GM10266 (cell line): ENCODE results near the gene TPT1.
"Not testable (repeated sequence)": the region's sequence is repeated elsewhere in the genome, so short reads cannot be mapped to it uniquely, and the experiment has no call there.

ENCODE experiments used
- DNase-seq: peaks from one replicate; pipeline ENCODE4 v3.0.0; 2012; ENCODE audit errors: extremely low spot score
- TF ChIP-seq, protein P1 (sequence below): IDR thresholded peaks from 2 replicates; pipeline ENCODE4 v1.5.1; 2012; ENCODE audit warnings: mild to moderate bottlenecking, low read depth; ENCODE audit not compliant: control insufficient read depth, insufficient read depth; ENCODE audit errors: missing control alignments

TPT1 gene

DNA sequence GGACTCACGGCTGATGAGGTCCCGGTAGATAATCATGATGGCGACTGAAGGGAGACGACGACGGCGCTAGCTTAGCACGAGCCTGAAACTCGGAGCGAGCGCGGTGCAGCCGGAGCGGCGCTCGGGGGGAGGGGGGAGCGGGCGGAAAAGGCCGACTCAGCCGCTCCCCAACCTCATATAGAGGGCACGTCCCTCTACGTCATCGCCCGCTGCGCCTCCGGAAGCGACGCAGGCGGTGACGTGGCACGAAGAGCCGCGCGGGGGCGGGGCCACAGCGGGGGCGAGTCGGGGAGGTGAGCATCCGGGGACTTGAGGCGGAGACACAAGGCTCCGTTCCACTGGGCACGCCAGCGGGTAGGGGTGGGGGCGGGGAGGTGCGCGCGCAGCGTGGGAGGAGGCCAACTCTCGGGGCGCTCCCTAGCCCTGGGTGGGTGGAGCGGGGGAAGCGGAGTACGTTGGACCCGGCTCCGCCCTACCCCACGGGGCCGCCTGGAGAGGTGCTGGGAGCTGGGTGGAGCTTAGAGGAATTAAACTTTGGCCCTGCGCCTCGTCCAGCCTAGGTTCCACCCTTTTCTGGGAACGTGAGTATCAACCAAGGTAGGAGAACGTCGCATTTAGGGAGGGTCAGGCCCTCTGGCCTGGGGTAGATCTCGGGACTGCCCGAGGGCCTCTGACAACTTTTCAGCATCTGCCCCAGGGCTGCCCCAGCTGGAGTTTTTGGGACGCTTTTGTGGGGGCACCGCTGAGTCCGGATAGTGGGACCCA lies at the start of gene TPT1:
TSS of gene TPT1 (minus strand) at position 150 of the 765 bp plus-strand sequence. CDS start at position 36, 114 bp downstream.
- TF ChIP-seq, protein P1, sequence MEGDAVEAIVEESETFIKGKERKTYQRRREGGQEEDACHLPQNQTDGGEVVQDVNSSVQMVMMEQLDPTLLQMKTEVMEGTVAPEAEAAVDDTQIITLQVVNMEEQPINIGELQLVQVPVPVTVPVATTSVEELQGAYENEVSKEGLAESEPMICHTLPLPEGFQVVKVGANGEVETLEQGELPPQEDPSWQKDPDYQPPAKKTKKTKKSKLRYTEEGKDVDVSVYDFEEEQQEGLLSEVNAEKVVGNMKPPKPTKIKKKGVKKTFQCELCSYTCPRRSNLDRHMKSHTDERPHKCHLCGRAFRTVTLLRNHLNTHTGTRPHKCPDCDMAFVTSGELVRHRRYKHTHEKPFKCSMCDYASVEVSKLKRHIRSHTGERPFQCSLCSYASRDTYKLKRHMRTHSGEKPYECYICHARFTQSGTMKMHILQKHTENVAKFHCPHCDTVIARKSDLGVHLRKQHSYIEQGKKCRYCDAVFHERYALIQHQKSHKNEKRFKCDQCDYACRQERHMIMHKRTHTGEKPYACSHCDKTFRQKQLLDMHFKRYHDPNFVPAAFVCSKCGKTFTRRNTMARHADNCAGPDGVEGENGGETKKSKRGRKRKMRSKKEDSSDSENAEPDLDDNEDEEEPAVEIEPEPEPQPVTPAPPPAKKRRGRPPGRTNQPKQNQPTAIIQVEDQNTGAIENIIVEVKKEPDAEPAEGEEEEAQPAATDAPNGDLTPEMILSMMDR, result no peak
- peak; percentile 99 for DNase-seq

DNA sequence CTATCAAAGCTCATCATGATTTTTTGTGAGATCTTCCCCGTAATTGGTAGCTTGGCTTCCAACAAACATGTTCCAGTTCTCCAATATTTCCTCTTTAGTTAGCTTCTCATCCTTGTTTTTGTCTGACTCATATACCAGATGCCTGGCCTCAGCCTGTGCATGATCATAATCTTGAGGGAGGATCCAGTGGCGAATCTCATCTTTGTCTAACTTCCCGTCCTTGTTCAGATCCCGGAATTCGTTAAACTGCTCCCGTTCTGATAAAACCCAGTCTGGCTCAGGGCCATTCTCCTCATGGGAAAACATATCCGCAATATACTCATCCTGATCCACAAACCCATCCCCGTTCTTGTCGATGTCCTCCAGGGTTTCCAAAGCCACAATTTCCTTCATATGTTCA lies 49.4 kb upstream of the TPT1 start:
- not testable (repeated sequence) for DNase-seq

DNA sequence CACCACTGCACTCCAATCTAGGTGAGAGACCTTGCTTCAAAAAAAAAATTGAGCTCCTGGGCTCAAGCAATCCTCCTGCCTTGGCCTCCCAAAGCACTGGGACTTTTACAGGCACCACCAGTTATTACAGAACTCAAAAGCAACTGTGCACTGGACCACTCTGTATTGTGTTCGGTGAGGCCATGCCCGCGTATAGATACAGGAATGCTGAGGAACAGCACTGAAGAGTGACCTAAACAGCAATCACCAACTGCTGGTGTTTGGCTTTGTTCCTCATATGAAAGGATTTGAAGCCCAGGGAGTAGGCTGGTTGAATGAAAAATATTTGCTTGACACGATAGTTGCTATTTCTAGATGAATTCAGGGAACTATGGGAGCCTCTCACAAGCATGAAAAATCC lies 47.7 kb upstream of the TPT1 start:
- TF ChIP-seq, protein P1, result no peak
- DNase-seq, result no peak

DNA sequence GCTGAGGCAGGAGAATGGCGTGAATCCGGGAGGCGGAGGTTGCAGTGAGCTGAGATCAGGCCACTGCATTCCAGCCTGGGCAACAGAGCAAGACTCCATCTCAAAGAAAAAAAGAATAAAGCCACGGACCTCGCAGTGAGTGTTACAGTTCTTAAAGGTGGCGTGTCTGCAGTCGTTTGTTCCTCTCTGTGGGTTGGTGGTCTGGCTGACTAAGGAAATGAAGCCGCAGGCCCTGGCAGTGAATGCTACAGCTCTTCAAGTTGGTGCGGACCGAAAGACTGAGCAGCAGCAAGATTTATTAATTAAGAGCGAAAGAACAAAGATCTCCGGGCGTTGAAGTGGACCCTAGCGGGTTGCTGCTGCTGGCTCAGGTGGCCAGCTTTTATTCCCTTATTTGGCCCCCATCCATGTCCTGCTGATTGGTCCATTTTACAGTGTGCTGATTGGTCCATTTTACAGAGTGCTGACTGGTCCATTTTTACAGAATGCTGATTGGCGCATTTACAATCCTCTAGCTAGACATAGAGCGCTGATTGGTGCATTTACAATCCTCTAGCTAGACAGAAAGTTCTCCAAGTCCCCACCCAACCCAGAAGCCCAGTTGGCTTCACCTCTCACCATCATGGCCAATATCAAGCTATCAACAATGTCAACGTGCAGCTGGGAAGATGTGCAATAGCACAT lies 46.1 kb upstream of the TPT1 start:
- DNase-seq, result not testable (repeated sequence)

DNA sequence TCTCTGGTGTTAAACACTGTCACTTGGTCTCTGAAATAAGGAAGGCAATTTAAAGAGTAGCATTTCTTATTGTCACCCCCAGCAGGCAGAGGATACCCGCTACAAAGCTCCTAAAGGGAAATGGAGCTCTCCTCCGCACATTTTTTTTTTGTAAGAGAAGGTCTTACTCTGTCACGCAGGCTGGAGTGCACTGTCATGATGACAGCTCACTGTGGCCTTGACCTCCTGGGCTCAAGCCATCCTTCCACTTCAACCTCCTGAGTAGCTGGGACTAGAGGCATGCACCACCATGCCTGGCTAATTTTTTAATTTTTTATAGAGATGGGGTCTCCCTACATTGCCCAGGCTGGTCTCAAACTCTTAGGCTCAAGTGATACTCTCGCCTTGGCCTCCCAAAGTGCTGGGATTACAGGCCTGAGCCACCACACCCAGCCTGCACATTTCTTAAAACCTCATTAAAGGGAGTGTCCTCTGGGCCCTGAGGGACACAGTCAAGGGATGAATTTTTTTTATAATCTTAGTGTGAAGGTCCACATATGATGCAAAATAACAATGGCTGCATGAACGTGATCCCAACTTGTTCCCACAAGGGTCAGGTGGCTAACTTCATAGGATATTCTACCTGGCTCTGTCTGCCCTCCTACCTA lies 45.0 kb upstream of the TPT1 start:
- DNase-seq, result no peak
- TF ChIP-seq, protein P1, result no peak

DNA sequence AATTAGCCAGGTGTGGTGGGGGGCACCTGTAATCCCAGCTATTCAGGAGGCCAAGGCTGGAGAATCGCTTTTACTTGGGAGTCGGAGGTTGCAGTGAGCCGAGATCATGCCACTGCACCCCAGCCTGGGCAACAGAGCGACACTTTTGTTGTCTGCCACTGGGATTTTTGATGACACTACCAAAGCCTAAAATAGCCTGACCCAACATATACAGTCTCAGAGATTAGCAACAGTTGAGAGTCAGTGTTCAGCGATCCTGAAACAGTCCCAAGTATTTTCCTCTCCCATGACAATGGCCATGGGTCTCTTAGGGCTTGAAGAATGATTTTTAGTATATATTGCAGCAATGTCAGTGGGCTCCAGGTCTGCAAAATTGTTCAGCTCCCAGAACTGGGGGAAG lies 44.3 kb upstream of the TPT1 start:
- TF ChIP-seq, protein P1, result no peak
- no peak for DNase-seq

DNA sequence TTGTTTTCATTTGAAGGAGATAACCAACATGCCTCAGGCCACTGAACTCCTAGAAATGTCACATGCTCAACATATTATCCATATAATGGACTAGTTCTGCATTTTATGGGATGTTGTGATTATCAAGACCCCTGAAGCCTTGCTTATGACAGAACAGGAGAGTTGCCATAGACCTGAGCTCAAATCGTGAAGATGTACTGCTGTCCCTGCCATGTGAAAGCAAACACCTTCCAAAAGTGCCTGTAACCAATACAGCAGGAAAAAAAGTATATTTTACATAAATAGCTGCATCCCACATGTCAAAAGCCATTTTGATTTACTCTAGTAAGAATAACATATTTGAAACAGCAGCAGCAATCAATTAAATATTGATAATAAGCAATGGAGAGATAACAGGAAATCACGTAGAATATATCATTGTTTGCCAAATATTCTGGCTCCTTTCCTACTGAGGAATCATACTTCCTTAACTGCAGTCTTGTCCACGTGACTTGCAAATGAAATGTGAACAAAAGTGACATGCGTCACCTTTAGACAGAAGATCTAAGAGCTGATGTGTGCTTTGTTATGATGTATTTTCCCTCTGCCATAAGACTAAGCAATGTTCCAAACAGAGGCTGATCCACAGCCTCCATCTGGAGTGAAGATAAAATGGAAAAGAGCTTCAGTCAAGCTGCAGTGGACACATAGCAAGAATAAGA lies 43.6 kb upstream of the TPT1 start:
- DNase-seq, result no peak

DNA sequence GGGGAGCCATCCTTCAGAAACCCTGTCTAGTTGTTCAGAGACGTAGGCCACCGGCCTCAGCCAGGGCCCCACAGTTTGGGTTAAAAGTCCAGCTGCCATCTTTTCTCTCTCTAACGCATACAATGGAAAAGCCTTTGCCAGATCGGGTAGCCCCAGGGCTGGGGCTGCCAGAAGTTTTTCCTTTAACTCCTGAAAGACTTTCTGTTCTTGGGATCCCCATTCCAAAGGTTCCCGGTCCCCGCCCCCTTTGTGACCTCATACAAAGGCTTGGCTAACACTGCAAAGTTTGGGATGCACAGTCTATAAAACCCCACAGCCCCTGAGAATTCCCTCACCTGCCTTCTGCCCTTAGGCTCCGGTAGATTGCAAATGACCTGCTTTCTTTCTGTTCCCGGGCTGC lies 41.8 kb upstream of the TPT1 start:
- not testable (repeated sequence) for DNase-seq

More for the DNA sequence above, 43.6 kb upstream of the TPT1 start:
- TF ChIP-seq, protein P1, result no peak
